Ishikawa (cell line): ENCODE results near the gene ZBTB5.

ENCODE experiments used
- CEBPB ChIP-seq: IDR thresholded peaks from 2 replicates; pipeline ENCODE4 v1.6.1; 2012
- EP300 ChIP-seq: IDR thresholded peaks from 2 replicates; pipeline ENCODE4 v1.6.1; 2012; ENCODE audit warnings: borderline replicate concordance
- NFIC ChIP-seq: IDR thresholded peaks from 2 replicates; pipeline ENCODE4 v1.6.1; 2012
- TCF12 ChIP-seq: IDR thresholded peaks from 2 replicates; pipeline ENCODE4 v1.6.1; 2012; ENCODE audit warnings: low read depth
- TF ChIP-seq, protein P1 (sequence below): IDR thresholded peaks from 2 replicates; pipeline ENCODE4 v1.6.1; 2012; ENCODE audit warnings: low read depth, mild to moderate bottlenecking

DNA sequence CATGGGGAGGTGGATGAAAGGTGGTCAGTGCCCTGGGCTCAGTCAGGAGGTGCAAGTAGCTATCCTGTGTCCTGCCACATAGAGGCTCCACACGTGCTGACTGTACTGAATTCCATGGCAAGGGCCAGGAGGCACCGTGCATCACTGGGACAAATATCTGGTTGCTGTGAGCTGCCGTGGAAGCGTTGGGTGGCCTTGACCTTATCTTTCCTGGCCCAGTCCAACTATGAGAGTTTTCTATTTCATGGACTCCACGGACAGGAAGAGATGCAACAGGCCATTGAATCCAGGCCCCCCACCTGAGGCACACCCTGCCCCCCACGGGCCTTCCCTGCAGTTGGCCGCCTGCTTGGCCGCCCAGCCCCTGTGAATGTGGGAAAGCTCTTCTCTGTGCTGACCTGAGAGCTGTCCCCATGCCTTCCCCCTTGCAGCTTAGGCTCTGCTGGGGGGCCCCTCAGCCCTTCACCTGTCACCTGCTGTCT lies 41.0 kb downstream of the ZBTB5 start:
- TF ChIP-seq, protein P1, sequence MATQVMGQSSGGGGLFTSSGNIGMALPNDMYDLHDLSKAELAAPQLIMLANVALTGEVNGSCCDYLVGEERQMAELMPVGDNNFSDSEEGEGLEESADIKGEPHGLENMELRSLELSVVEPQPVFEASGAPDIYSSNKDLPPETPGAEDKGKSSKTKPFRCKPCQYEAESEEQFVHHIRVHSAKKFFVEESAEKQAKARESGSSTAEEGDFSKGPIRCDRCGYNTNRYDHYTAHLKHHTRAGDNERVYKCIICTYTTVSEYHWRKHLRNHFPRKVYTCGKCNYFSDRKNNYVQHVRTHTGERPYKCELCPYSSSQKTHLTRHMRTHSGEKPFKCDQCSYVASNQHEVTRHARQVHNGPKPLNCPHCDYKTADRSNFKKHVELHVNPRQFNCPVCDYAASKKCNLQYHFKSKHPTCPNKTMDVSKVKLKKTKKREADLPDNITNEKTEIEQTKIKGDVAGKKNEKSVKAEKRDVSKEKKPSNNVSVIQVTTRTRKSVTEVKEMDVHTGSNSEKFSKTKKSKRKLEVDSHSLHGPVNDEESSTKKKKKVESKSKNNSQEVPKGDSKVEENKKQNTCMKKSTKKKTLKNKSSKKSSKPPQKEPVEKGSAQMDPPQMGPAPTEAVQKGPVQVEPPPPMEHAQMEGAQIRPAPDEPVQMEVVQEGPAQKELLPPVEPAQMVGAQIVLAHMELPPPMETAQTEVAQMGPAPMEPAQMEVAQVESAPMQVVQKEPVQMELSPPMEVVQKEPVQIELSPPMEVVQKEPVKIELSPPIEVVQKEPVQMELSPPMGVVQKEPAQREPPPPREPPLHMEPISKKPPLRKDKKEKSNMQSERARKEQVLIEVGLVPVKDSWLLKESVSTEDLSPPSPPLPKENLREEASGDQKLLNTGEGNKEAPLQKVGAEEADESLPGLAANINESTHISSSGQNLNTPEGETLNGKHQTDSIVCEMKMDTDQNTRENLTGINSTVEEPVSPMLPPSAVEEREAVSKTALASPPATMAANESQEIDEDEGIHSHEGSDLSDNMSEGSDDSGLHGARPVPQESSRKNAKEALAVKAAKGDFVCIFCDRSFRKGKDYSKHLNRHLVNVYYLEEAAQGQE: no peak
- TF ChIP-seq NFIC: no peak
- TF ChIP-seq EP300: no peak
- TF ChIP-seq TCF12: no peak
- TF ChIP-seq CEBPB: no peak
